ENCODE measurements around the gene CARMIL3.
"Not testable (repeated sequence)": the region's sequence is repeated elsewhere in the genome, so short reads cannot be mapped to it uniquely, and the experiment has no call there.

CARMIL3 gene

GRCh38 chr14:24049002-24049401, 2.8 kb upstream of the CARMIL3 start:
- not testable (repeated sequence) for H3K9ac ChIP-seq (ENCODE audit: low read length); DNase-seq (ENCODE audit: low read depth)
- peaks cover 30% of the 10 kb centered on the region for H3K27me3 ChIP-seq (replicated peaks; ENCODE audit: control insufficient read depth, insufficient read depth, low read length)

GRCh38 chr14:24050753-24051152, 1.1 kb upstream of the CARMIL3 start:
- not testable (repeated sequence) for H3K4me3 ChIP-seq (ENCODE audit: low read length); DNase-seq (ENCODE audit: low read depth); H3K9me3 ChIP-seq (ENCODE audit: control insufficient read depth, low read length); H3K9ac ChIP-seq (ENCODE audit: low read length); H3K36me3 ChIP-seq (ENCODE audit: control insufficient read depth, insufficient read depth, low read length, severe bottlenecking)
- Histone ChIP-seq H3K4me1 (ENCODE audit: control insufficient read depth, insufficient read depth, low read length) (peaks cover 10% of the 10 kb centered on the region), H3K27me3 (replicated peaks; ENCODE audit: control insufficient read depth, insufficient read depth, low read length) (peaks cover 41% of the 10 kb centered on the region)

More at GRCh38 chr14:24049002-24049401, 2.8 kb upstream of the CARMIL3 start:
- not testable (repeated sequence) for H3K36me3 ChIP-seq (ENCODE audit: control insufficient read depth, insufficient read depth, low read length, severe bottlenecking); H3K9me3 ChIP-seq (ENCODE audit: control insufficient read depth, low read length); H3K4me3 ChIP-seq (ENCODE audit: low read length)
- peaks cover 10% of the 10 kb centered on the region for H3K4me1 ChIP-seq (ENCODE audit: control insufficient read depth, insufficient read depth, low read length)

DNA sequence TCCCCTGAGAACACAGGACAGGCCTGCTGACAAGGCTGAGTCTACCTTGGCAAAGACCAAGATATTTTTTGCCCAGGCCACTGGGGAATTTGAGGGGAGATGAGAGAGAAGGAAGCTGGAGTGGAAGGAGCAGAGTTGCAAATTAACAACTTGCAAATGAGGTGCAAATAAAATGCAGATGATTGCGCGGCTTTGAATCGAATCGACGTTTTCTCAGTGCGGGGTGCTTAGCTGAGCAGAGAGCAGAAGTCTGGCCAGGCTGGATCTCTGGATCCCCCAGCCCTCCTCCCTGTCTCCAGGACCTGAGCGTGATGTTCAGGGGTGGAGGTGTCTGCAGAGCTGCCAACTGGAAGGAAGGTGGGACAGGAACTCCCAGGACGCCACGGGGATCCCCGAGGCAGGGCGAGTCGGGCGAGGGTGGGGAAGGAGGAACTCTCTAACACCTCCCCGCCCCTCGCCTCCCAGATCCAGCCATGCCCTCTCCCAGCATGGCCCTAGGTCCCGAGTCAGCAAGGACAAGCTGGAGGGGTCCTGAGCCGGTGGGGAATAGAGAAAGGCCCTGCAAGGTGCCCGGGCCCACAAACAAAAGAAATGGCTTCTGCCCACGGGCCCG, 527 bp upstream of the CARMIL3 start:
- peak overlapping the region; percentile 69 for H3K9ac ChIP-seq (ENCODE audit: low read length)
- H3K9me3 ChIP-seq (ENCODE audit: control insufficient read depth, low read length), result no peaks in the 10 kb centered on the region
- H3K4me3 ChIP-seq (ENCODE audit: low read length), result peak overlapping the region; percentile 78
- no peaks in the 10 kb centered on the region for H3K36me3 ChIP-seq (ENCODE audit: control insufficient read depth, insufficient read depth, low read length, severe bottlenecking)
- peaks cover 45% of the 10 kb centered on the region for H3K27me3 ChIP-seq (replicated peaks; ENCODE audit: control insufficient read depth, insufficient read depth, low read length)
- no peak for DNase-seq (ENCODE audit: low read depth)
- peaks cover 10% of the 10 kb centered on the region for H3K4me1 ChIP-seq (ENCODE audit: control insufficient read depth, insufficient read depth, low read length)

DNA sequence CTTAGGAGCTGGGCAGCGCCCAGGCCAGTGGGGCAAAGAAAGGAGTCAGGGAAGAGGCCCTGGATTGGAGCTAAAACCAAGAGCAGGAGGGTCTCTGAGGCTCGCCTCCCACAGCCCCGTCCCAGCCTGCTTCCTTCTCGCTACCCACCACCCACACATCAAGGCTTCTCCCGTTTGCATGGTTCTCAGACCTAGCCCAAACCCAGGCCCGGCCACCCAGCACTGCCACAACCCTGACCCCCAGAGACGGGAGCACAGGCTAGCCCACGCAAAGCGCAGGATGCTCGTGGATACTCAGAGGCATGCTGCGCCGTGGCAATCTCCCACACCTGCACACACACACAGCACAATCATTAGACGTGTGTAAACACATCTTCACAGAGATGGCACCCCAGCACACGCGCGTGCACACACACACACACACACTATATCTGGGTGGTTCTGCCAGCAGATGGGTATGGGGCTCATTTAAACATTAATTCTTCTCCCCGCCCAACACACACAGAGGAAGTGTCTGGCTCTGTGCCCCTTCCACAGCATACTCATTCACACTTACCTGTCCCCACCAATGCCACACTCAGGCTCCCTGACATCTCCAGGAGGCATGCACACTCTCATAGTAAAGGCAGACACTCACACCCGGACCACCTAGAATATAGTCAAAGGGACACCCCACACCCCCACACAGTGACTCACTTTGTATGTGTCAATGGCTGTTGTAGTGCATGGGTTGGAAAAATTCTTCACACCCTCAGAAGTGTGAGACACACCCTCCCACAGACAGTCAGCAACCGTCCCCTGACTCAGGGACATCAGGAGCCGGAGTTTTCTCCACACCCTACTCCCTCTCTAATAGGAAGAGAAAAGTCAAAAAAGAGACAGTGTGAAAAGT, 1.1 kb downstream of the CARMIL3 start:
- DNase-seq (ENCODE audit: low read depth), result no peak
- Histone ChIP-seq H3K4me3 (ENCODE audit: low read length) (peak overlapping the region; percentile 78), H3K9me3 (ENCODE audit: control insufficient read depth, low read length) (no peaks in the 10 kb centered on the region), H3K4me1 (ENCODE audit: control insufficient read depth, insufficient read depth, low read length) (peaks cover 10% of the 10 kb centered on the region), H3K9ac (ENCODE audit: low read length) (no peak overlapping the region), H3K36me3 (ENCODE audit: control insufficient read depth, insufficient read depth, low read length, severe bottlenecking) (no peaks in the 10 kb centered on the region), H3K27me3 (replicated peaks; ENCODE audit: control insufficient read depth, insufficient read depth, low read length) (peaks cover 54% of the 10 kb centered on the region)

GRCh38 chr14:24053548-24054323, 1.9 kb downstream of the CARMIL3 start:
- no peaks in the 10 kb centered on the region for H3K36me3 ChIP-seq (ENCODE audit: control insufficient read depth, insufficient read depth, low read length, severe bottlenecking)
- H3K4me3 ChIP-seq (ENCODE audit: low read length), result no peak overlapping the region
- H3K4me1 ChIP-seq (ENCODE audit: control insufficient read depth, insufficient read depth, low read length), result peaks cover 10% of the 10 kb centered on the region
- peaks cover 57% of the 10 kb centered on the region for H3K27me3 ChIP-seq (replicated peaks; ENCODE audit: control insufficient read depth, insufficient read depth, low read length)
- DNase-seq (ENCODE audit: low read depth), result no peak
- no peaks in the 10 kb centered on the region for H3K9me3 ChIP-seq (ENCODE audit: control insufficient read depth, low read length)
- H3K9ac ChIP-seq (ENCODE audit: low read length), result no peak overlapping the region

DNA sequence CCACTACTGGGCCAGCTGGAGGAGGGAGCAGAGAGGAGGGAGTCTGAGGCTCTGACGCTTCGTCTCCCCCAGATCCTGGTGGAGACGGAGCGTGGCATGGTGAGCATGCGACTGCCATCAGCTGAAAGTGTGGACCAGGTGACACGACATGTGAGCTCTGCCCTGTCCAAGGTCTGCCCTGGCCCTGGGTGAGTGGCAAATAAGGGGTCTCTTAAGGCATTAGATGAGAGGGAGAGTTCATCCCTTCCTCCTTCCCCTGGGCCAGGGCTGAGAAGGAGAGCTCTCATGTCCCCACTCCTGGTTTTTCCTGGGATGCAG, 2.5 kb downstream of the CARMIL3 start:
- no peak overlapping the region for H3K4me3 ChIP-seq (ENCODE audit: low read length)
- no peaks in the 10 kb centered on the region for H3K9me3 ChIP-seq (ENCODE audit: control insufficient read depth, low read length)
- H3K4me1 ChIP-seq (ENCODE audit: control insufficient read depth, insufficient read depth, low read length), result peaks cover 10% of the 10 kb centered on the region
- H3K27me3 ChIP-seq (replicated peaks; ENCODE audit: control insufficient read depth, insufficient read depth, low read length), result peaks cover 57% of the 10 kb centered on the region
- H3K9ac ChIP-seq (ENCODE audit: low read length), result no peak overlapping the region
- H3K36me3 ChIP-seq (ENCODE audit: control insufficient read depth, insufficient read depth, low read length, severe bottlenecking), result no peaks in the 10 kb centered on the region
- DNase-seq (ENCODE audit: low read depth), result no peak

GRCh38 chr14:24054646-24055045, 2.8 kb downstream of the CARMIL3 start:
- no peak overlapping the region for H3K9ac ChIP-seq (ENCODE audit: low read length)
- H3K36me3 ChIP-seq (ENCODE audit: control insufficient read depth, insufficient read depth, low read length, severe bottlenecking), result no peaks in the 10 kb centered on the region
- no peak for DNase-seq (ENCODE audit: low read depth)
- H3K4me1 ChIP-seq (ENCODE audit: control insufficient read depth, insufficient read depth, low read length), result peaks cover 10% of the 10 kb centered on the region
- peaks cover 57% of the 10 kb centered on the region for H3K27me3 ChIP-seq (replicated peaks; ENCODE audit: control insufficient read depth, insufficient read depth, low read length)
- no peak overlapping the region for H3K4me3 ChIP-seq (ENCODE audit: low read length)
- no peaks in the 10 kb centered on the region for H3K9me3 ChIP-seq (ENCODE audit: control insufficient read depth, low read length)

- no peaks in the 10 kb centered on the region for H3K9me3 ChIP-seq (ENCODE audit: control insufficient read depth, low read length)
- peaks cover 10% of the 10 kb centered on the region for H3K4me1 ChIP-seq (ENCODE audit: control insufficient read depth, insufficient read depth, low read length)
- H3K9ac ChIP-seq (ENCODE audit: low read length), result no peak overlapping the region
- H3K4me3 ChIP-seq (ENCODE audit: low read length), result no peak overlapping the region
- no peaks in the 10 kb centered on the region for H3K36me3 ChIP-seq (ENCODE audit: control insufficient read depth, insufficient read depth, low read length, severe bottlenecking)
- DNase-seq (ENCODE audit: low read depth), result no peak
- peaks cover 62% of the 10 kb centered on the region for H3K27me3 ChIP-seq (replicated peaks; ENCODE audit: control insufficient read depth, insufficient read depth, low read length)
These were observed 4.4 kb downstream of the CARMIL3 start for GRCh38 chr14:24055971-24056799.

- peaks cover 67% of the 10 kb centered on the region for H3K27me3 ChIP-seq (replicated peaks; ENCODE audit: control insufficient read depth, insufficient read depth, low read length)
- no peak overlapping the region for H3K4me3 ChIP-seq (ENCODE audit: low read length)
- no peak overlapping the region for H3K9ac ChIP-seq (ENCODE audit: low read length)
- no peak for DNase-seq (ENCODE audit: low read depth)
- peaks cover 6% of the 10 kb centered on the region for H3K4me1 ChIP-seq (ENCODE audit: control insufficient read depth, insufficient read depth, low read length)
- no peaks in the 10 kb centered on the region for H3K9me3 ChIP-seq (ENCODE audit: control insufficient read depth, low read length)
- H3K36me3 ChIP-seq (ENCODE audit: control insufficient read depth, insufficient read depth, low read length, severe bottlenecking), result no peaks in the 10 kb centered on the region
These were observed 5.0 kb downstream of the CARMIL3 start for GRCh38 chr14:24056800-24057184.

DNA sequence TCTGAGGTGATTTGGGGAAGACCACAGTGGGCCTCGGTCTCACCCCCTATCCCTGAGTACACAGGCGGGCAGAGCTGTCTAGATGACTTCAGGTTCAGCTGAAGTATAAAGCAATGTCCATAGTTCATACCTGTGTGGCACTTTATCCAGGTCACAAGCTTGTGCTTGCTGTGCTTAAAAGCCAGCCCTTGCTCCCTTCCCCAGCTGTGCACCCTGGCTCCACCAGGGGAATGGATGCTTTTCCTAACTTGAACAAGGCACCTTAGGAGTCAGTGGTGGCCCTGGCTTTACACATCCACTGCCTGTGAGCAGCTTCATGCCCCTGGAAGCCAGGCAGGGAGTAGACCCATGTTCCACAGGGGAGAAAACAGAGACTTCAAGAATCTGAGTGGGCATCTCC, 5.5 kb downstream of the CARMIL3 start:
- peaks cover 2% of the 10 kb centered on the region for H3K4me1 ChIP-seq (ENCODE audit: control insufficient read depth, insufficient read depth, low read length)
- DNase-seq (ENCODE audit: low read depth), result no peak
- H3K9me3 ChIP-seq (ENCODE audit: control insufficient read depth, low read length), result no peaks in the 10 kb centered on the region
- no peak overlapping the region for H3K4me3 ChIP-seq (ENCODE audit: low read length)
- no peaks in the 10 kb centered on the region for H3K36me3 ChIP-seq (ENCODE audit: control insufficient read depth, insufficient read depth, low read length, severe bottlenecking)
- no peak overlapping the region for H3K9ac ChIP-seq (ENCODE audit: low read length)
- peaks cover 72% of the 10 kb centered on the region for H3K27me3 ChIP-seq (replicated peaks; ENCODE audit: control insufficient read depth, insufficient read depth, low read length)
